ENCODE data around the gene SSBP3. TPM values are rescaled to one million over a fixed set of nuclear protein-coding genes. Genes with fewer than 3 reads are reported as not detected.

Gene SSBP3
- total RNA-seq, 4 donors from 2014 or later, result 19.3 to 40.5 (median 31.3) TPM

GRCh38 chr1:54267815-54268761 lies 138.1 kb downstream of the SSBP3 start:
- TF ChIP-seq CTCF (IDR thresholded peaks at IDR 0.05) (no peak), POLR2A (IDR thresholded peaks at IDR 0.05) (no peak)
- intact Hi-C loops (cut with DNase I; ENCODE audit: low total_unique reads), result no loop called here
- no peak for DNase-seq (ENCODE audit: low spot score in 2 of 2)
- H3K4me3 ChIP-seq (ENCODE audit: low read depth, poor library complexity, severe bottlenecking), result no peak overlapping the region
- 85 to 90% methylated on average over 17 of the region's 17 CpGs for WGBS, 2 donors

GRCh38 chr1:54266908-54267307 lies 139.3 kb downstream of the SSBP3 start:
- intact Hi-C loops (cut with DNase I; ENCODE audit: low total_unique reads), result no loop called here
- TF ChIP-seq CTCF (IDR thresholded peaks at IDR 0.05) (no peak), POLR2A (IDR thresholded peaks at IDR 0.05) (no peak)
- no peak for DNase-seq (ENCODE audit: low spot score in 2 of 2)
- 55 to 71% methylated on average over 5 of the region's 5 CpGs for WGBS, 2 donors
- H3K4me3 ChIP-seq (ENCODE audit: low read depth, poor library complexity, severe bottlenecking), result no peak overlapping the region

GRCh38 chr1:54266195-54266594 lies 140.0 kb downstream of the SSBP3 start:
- 96 to 98% methylated on average over 2 of the region's 2 CpGs for WGBS, 2 donors
- DNase-seq (ENCODE audit: low spot score in 2 of 2), result no peak
- TF ChIP-seq CTCF (IDR thresholded peaks at IDR 0.05) (no peak), POLR2A (IDR thresholded peaks at IDR 0.05) (no peak)
- intact Hi-C loops (cut with DNase I; ENCODE audit: low total_unique reads), result no loop called here
- no peak overlapping the region for H3K4me3 ChIP-seq (ENCODE audit: low read depth, poor library complexity, severe bottlenecking)

GRCh38 chr1:54265659-54266058 lies 140.5 kb downstream of the SSBP3 start:
- no peak for TF ChIP-seq CTCF (IDR thresholded peaks at IDR 0.05)
- no peak for TF ChIP-seq POLR2A (IDR thresholded peaks at IDR 0.05)
- intact Hi-C loops (cut with DNase I; ENCODE audit: low total_unique reads), result no loop called here
- DNase-seq (ENCODE audit: low spot score in 2 of 2), result no peak

GRCh38 chr1:54265126-54265525 lies 141.1 kb downstream of the SSBP3 start:
- 87 to 88% methylated on average over 8 of the region's 8 CpGs for WGBS, 2 donors
- TF ChIP-seq CTCF (IDR thresholded peaks at IDR 0.05) (no peak), POLR2A (IDR thresholded peaks at IDR 0.05) (no peak)
- no peak overlapping the region for H3K4me3 ChIP-seq (ENCODE audit: low read depth, poor library complexity, severe bottlenecking)
- intact Hi-C loops (cut with DNase I; ENCODE audit: low total_unique reads), result no loop called here
- DNase-seq (ENCODE audit: low spot score in 2 of 2), result no peak

More at GRCh38 chr1:54265659-54266058, 140.5 kb downstream of the SSBP3 start:
- 93% methylated on average over 6 of the region's 6 CpGs for WGBS, 2 donors
- no peak overlapping the region for H3K4me3 ChIP-seq (ENCODE audit: low read depth, poor library complexity, severe bottlenecking)
